B cell (primary cell): ENCODE measurements around the gene ZNF641. TPM values are rescaled to one million over a fixed set of nuclear protein-coding genes. Genes with fewer than 3 reads are reported as not detected.

ENCODE experiments used
- ATAC-seq: fragments of 200-7000 bp; cut with Tn5 transposase; one replicate; pipeline ENCODE4 v1.10.0; 2021; ENCODE audit warnings: low read depth, mild to moderate bottlenecking, moderate number of reproducible peaks, moderate library complexity
- CTCF ChIA-PET: fragments of 350-600 bp; sonication (Branson Sonifier 250); formaldehyde crosslinking; loops from one replicate; lab custom pipeline; 2021; ENCODE audit warnings: antibody characterized with exemption, inconsistent platforms; lab: Charles Lee
- POLR2A ChIA-PET: fragments of 350-600 bp; sonication (Branson Sonifier 250); formaldehyde crosslinking; loops from one replicate; lab custom pipeline; 2021; ENCODE audit warnings: antibody characterized with exemption; lab: Charles Lee
- DNase-seq: peaks from one replicate; pipeline ENCODE4 v3.0.0; 2013
- H2AFZ ChIP-seq: 2 replicates; pipeline ENCODE4 v1.6.1; 2012; ENCODE audit warnings: mild to moderate bottlenecking, low read depth, low read length; ENCODE audit not compliant: insufficient read depth, poor library complexity, severe bottlenecking
- H3K27ac ChIP-seq, 2 donors: 1 replicate in 1 of 2; 2 replicates in 1 of 2; pipeline ENCODE4 v1.5.1; 2012 to 2013; ENCODE audit warnings: low read length in 2 of 2, mild to moderate bottlenecking in 2 of 2, moderate library complexity in 1 of 2
- H3K27me3 ChIP-seq, 4 experiments: fragments of 200-600 bp in 1 of 4; sonication (generic) in 1 of 4; replicated peaks in 1 of 4; 1 replicate in 2 of 4; 2 replicates in 2 of 4; pipeline versions ENCODE4 v1.6.1 to v1.7.0; 2013 to 2016; ENCODE audit warnings: low read length in 3 of 4, mild to moderate bottlenecking in 2 of 4, mixed read lengths in 1 of 4, moderate library complexity in 1 of 4; ENCODE audit not compliant: insufficient read depth in 4 of 4, control insufficient read depth in 3 of 4; ENCODE audit errors: control extremely low read depth in 1 of 4
- H3K36me3 ChIP-seq, 2 experiments: replicated peaks in 1 of 2; 1 replicate in 1 of 2; 2 replicates in 1 of 2; pipeline versions ENCODE4 v1.6.1 to v1.7.1; 2013; ENCODE audit warnings: low read length in 1 of 2; ENCODE audit not compliant: insufficient read depth in 2 of 2, control insufficient read depth in 1 of 2; ENCODE audit errors: control extremely low read depth in 1 of 2, extremely low read depth in 1 of 2
- H3K4me1 ChIP-seq, 2 donors: fragments of 200-600 bp in 1 of 2; sonication (generic) in 1 of 2; 1 replicate in 1 of 2; 2 replicates in 1 of 2; pipeline versions ENCODE4 v1.5.1 to v1.6.1; 2013 to 2017; ENCODE audit warnings: low read length in 2 of 2; ENCODE audit not compliant: control insufficient read depth in 2 of 2, insufficient read depth in 2 of 2
- H3K4me2 ChIP-seq: replicated peaks from 2 replicates; pipeline ENCODE3; 2012; ENCODE audit warnings: mild to moderate bottlenecking, low read depth, low read length; ENCODE audit not compliant: poor library complexity, severe bottlenecking
- H3K4me3 ChIP-seq, 5 experiments: fragments of 200-600 bp in 1 of 5; sonication (generic) in 1 of 5; 1 replicate in 3 of 5; 2 replicates in 2 of 5; pipeline versions ENCODE4 v1.5.1 to v1.7.0; 2011 to 2016; ENCODE audit warnings: low read length in 4 of 5, mild to moderate bottlenecking in 4 of 5, low read depth in 2 of 5, control low read depth in 1 of 5, moderate library complexity in 1 of 5; ENCODE audit not compliant: insufficient read depth in 1 of 5; ENCODE audit errors: control extremely low read depth in 1 of 5, extremely low read depth in 1 of 5
- H3K79me2 ChIP-seq: fragments of 200-600 bp; sonication (generic); one replicate; pipeline ENCODE4 v1.6.0; 2016; ENCODE audit warnings: low read length; ENCODE audit not compliant: control insufficient read depth, insufficient read depth
- H3K9ac ChIP-seq: fragments of 200-600 bp; sonication (generic); 2 replicates; pipeline ENCODE4 v1.6.1; 2017; ENCODE audit warnings: mild to moderate bottlenecking, low read length, moderate library complexity
- H3K9me3 ChIP-seq, 3 donors: one replicate each; pipeline versions ENCODE4 v1.6.1 to v1.7.1; 2013; ENCODE audit warnings: low read length in 2 of 3; ENCODE audit not compliant: control insufficient read depth in 2 of 3, insufficient read depth in 1 of 3; ENCODE audit errors: control extremely low read depth in 1 of 3
- H4K20me1 ChIP-seq: 2 replicates; pipeline ENCODE4 v1.6.0; 2012; ENCODE audit warnings: mild to moderate bottlenecking, low read length; ENCODE audit not compliant: insufficient read depth, control insufficient read depth, poor library complexity, severe bottlenecking
- H3K27ac Mint-ChIP-seq: one replicate; pipeline ENCODE4 v1.8.0; 2021; ENCODE audit warnings: mixed read lengths
- H3K27me3 Mint-ChIP-seq: one replicate; pipeline ENCODE4 v1.8.0; 2021; ENCODE audit warnings: mixed read lengths
- H3K4me1 Mint-ChIP-seq: one replicate; pipeline ENCODE4 v1.8.0; 2021; ENCODE audit warnings: mixed read lengths
- H3K4me3 Mint-ChIP-seq: one replicate; pipeline ENCODE4 v1.8.0; 2021; ENCODE audit warnings: mixed read lengths
- H3K9me3 Mint-ChIP-seq: one replicate; pipeline ENCODE4 v1.8.0; 2022; ENCODE audit warnings: mixed read lengths; ENCODE audit not compliant: insufficient read depth
- CTCF ChIP-seq: fragments of 200-600 bp; IDR thresholded peaks from one replicate; pipeline ENCODE4 v1.8.0; 2022; ENCODE audit warnings: antibody characterized with exemption, mild to moderate bottlenecking
- EZH2 ChIP-seq: IDR thresholded peaks from 2 replicates; pipeline ENCODE4 v1.6.1; 2012; ENCODE audit warnings: borderline replicate concordance, low read depth, mild to moderate bottlenecking, moderate library complexity, low read length; ENCODE audit not compliant: insufficient read depth, poor library complexity, severe bottlenecking
- WGBS: methylation state at CpG from one replicate; pipeline ENCODE4 v1.1.5; 2013; ENCODE audit warnings: missing lambda C conversion rate; ENCODE audit not compliant: insufficient coverage; 5-methylcytosine and 5-hydroxymethylcytosine counted together
- intact Hi-C: fragments of 100-400 bp; cut with micrococcal nuclease; formaldehyde crosslinking; loops from one replicate; pipeline ENCODE4 v1.10.0; 2022
- polyA plus RNA-seq: library from polyadenylated mRNA; depleted of rRNA; stranded (reverse); fragments of >200 nt; gene quantifications from 2 replicates; pipeline ENCODE4 v1.2.3, GENCODE V29; 2012
- total RNA-seq, 2 donors: library from RNA; stranded (reverse); fragments of 120-200 nt in 1 of 2; gene quantifications; 1 replicate in 1 of 2; 2 replicates in 1 of 2; pipeline versions ENCODE4 v1.2.3 to v1.2.4, GENCODE V29; 2013 to 2022

Gene ZNF641
- total and polyA plus RNA-seq, 2 donors (not counting 1 experiment from before 2014, with no cell fraction given): 10.3 to 34.2 TPM

- TF ChIP-seq CTCF (no peak), EZH2 (no peak)
- ChIA-PET CTCF (no interaction called here), POLR2A (no interaction called here)
- H3K9me3 Mint-ChIP-seq: no peaks in the 10 kb centered on the region
- Histone ChIP-seq H3K9ac (no peak overlapping the region), H3K9me3 (no peaks in the 10 kb centered on the region), H3K36me3 (no peaks in the 10 kb centered on the region), H4K20me1 (no peaks in the 10 kb centered on the region), H3K27ac (no peak overlapping the region), H3K4me1 (no peaks in the 10 kb centered on the region), H3K79me2 (no peaks in the 10 kb centered on the region), H3K4me3 (no peak overlapping the region), H3K27me3 (peaks cover 0 to under 1% (median under 1%) of the 10 kb centered on the region in 4 experiments), H3K4me2 (no peak overlapping the region), H2AFZ (no peak overlapping the region)
- peaks cover 10% of the 10 kb centered on the region for H3K27me3 Mint-ChIP-seq
- no peaks in the 10 kb centered on the region for H3K4me1 Mint-ChIP-seq
- H3K27ac Mint-ChIP-seq: no peak overlapping the region
- DNase-seq (no peak), ATAC-seq (no peak)
- no CpG with 5 or more reads among the region's 2 CpGs for WGBS
- no peak overlapping the region for H3K4me3 Mint-ChIP-seq
- intact Hi-C loops: no loop called here
Observed at GRCh38 chr12:48302161-48302911, 48.4 kb downstream of the ZNF641 start.

- H3K9me3 Mint-ChIP-seq: no peaks in the 10 kb centered on the region
- Histone ChIP-seq H3K27me3 (peaks cover 0 to 11% (median 7%) of the 10 kb centered on the region in 4 experiments), H3K4me1 (peaks cover 0 to 8% of the 10 kb centered on the region in 2 donors), H3K36me3 (no peaks in the 10 kb centered on the region), H2AFZ (no peak overlapping the region), H4K20me1 (no peaks in the 10 kb centered on the region), H3K79me2 (no peaks in the 10 kb centered on the region), H3K4me2 (no peak overlapping the region), H3K9ac (no peak overlapping the region), H3K27ac (no peak overlapping the region), H3K9me3 (no peaks in the 10 kb centered on the region), H3K4me3 (no peak overlapping the region)
- no peak overlapping the region for H3K27ac Mint-ChIP-seq
- intact Hi-C loops: no loop called here
- H3K27me3 Mint-ChIP-seq: peaks cover 26% of the 10 kb centered on the region
- no peak for TF ChIP-seq EZH2
- TF ChIP-seq CTCF: no peak
- peaks cover 10% of the 10 kb centered on the region for H3K4me1 Mint-ChIP-seq
- no peak overlapping the region for H3K4me3 Mint-ChIP-seq
- WGBS: no CpG with 5 or more reads among the region's 1 CpG
- ATAC-seq (no peak), DNase-seq (no peak)
- ChIA-PET CTCF (no interaction called here), POLR2A (no interaction called here)
Observed at GRCh38 chr12:48300774-48301173, 49.9 kb downstream of the ZNF641 start.
